ENCODE data around the gene PTPRT.
"Not testable (repeated sequence)": the region's sequence is repeated elsewhere in the genome, so short reads cannot be mapped to it uniquely, and the experiment has no call there.

Gene PTPRT

DNA sequence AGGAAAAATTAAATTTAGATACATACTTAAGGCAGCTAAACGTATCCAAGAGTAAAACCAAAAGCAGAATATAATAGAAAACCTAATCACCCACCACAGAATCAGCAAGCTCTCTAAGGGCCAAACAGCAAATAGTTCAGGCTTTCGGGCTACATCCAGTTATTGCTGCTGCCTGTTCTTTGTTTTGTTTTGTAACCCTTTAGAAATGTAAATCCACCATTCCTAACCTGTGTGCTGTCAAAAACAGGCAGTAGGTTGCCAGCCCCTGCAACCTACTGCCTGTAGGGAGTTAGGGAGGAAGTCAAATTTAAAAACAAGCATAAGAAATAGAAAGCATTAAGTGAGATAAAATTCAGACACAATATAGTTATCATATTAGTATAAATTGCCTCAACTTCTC, 225.9 kb downstream of the PTPRT start:
- no peak for FAIRE-seq

DNA sequence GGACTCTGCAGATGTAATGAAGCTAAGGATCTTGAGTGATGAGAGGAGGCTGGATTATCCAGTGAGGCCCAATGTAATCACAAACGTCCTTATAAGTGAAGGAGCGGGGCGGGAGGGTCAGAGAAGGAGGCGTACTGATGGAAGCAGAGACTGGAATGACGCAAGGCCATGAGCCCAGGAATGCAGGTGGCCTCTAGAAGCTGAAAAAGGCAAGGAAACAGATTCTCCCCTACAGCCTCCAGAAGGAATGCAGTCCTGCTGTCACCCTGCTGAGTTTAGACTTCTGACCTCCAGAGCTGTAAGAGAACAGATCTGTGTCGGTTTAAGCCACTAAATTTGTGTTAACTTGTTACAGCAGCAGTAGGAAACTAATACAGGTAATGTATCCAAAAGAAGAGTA, 227.9 kb downstream of the PTPRT start:
- no peak for FAIRE-seq

DNA sequence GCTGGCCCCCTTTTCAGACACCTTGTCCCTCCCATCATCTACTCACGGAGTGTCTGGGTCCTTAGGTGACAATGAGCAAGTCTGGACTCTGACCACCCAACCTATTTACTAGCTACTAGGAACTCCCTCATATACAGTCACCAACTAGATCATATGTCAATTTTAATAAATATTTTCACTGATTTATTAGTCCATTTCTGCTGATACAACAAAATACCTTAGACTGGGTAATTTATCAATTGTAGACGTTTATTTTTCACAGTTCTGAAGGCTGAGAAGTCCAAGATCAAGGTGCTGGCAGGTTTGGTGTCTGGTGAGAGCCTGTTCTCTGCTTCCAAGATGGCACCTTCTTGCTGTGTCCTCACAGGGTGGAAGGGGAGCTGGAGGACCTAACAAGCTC, 229.7 kb downstream of the PTPRT start:
- no peak for FAIRE-seq

DNA sequence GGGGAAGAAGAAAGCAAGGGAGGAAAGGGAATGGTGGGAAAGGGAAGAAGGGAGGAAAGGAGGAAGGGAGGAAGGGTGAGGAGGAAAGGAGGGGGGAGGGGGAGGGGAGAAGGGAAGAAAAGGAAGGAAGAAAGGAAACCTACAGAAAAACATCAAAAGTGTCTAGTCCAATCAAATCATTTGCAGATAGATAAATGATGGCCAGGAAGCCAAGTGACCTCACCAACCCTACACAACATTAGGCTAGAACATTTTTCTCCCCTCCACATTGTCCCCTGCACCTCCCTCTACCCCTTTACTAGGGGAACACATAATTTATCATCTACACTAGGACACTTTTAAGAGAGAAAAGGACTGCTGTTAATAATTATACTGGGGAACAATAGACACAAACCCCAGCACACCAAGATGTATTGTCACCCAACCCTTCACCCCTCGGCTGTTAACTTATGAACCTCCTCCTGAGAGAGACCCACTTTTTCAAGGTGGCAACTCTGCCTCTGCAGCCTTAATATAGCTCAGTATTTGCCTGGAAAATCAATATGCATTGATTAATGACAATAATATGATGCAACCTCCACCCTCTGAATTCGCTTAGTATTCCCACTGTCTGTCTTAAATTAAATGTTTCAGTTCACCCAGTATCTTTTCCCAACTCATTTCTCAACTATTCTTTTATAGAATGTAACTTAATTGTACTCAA, 231.2 kb downstream of the PTPRT start:
- FAIRE-seq: no peak

- no peak for FAIRE-seq
These were observed 232.0 kb downstream of the PTPRT start for GRCh38 chr20:42957704-42958095.

DNA sequence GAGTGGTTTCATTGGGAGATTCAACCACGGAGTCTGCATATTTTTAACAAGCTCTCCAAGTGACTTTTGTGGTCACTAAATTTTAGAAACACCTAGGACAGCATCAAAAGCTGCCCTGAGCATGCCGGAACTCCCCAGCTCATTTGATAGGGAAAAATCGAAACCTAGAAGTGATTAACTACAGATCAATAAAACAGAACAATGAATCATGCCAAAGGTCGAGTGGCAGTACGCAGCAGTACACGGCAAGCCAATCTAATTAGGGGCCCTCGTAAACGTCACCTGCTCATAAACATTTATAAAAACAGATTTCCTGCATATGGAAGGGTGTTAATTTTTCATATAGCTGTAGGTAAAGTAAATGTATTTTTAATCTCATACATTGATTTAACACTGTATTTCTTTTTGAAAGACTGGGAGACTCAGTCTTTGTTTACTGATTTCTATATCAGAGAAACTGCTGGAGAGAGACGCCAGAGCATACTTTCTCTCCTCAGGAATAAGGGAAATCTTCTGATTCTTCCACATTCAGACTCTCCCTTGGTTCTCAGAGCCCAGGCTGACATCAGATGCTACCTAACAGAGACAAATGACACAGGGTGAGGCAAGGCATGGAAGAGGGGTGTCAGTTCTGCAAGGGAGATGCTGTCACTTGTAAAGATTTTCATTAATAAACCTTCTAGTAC, 232.5 kb downstream of the PTPRT start:
- FAIRE-seq: no peak

- FAIRE-seq: no peak
These were observed 234.0 kb downstream of the PTPRT start for GRCh38 chr20:42955713-42956112.

GRCh38 chr20:42954951-42955350, 234.8 kb downstream of the PTPRT start:
- FAIRE-seq: no peak

DNA sequence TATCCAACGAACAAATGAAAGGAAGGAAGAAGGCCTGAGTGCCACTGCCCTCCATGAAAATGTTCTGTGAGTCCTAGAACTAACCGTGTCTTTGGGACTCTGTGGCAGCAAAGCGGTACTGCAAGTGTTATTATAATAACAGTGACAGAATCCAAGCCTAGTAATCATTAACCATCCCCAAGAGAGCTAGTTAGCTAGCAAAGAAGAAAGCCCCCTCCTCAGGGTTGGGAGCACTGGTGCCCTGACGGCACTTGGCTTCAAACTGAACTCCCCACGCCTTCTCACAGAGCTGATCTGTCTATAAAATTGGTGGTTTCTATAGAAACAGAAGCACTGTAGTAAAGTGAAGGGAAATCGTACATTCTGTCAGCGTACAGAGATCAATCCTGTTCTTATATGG, 239.8 kb downstream of the PTPRT start:
- no peak for FAIRE-seq

- no peak for FAIRE-seq
These were observed 244.3 kb downstream of the PTPRT start for GRCh38 chr20:42945234-42945994.

- no peak for FAIRE-seq
These were observed 248.1 kb downstream of the PTPRT start for GRCh38 chr20:42941629-42942028.

- FAIRE-seq: no peak
These were observed 251.1 kb downstream of the PTPRT start for GRCh38 chr20:42938441-42939205.

DNA sequence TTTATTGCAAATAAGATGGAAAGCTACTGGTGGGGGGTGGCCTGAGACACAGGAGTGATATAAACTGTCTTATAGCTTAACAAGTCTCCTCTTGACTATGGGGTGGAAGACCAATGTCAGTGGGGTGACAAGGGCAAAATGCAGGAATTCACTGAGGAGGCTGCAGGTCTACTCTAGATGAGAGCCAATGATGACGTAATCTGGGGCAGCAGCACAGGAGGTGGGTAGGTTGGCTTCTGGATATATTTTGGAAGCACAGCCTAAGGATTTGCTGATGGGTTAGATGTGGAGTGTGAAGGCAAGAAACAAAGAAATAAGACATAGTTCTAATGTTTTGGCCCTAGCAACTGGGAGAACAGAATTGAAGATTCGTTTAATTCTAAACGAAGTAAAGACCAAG, 253.2 kb downstream of the PTPRT start:
- FAIRE-seq: no peak

DNA sequence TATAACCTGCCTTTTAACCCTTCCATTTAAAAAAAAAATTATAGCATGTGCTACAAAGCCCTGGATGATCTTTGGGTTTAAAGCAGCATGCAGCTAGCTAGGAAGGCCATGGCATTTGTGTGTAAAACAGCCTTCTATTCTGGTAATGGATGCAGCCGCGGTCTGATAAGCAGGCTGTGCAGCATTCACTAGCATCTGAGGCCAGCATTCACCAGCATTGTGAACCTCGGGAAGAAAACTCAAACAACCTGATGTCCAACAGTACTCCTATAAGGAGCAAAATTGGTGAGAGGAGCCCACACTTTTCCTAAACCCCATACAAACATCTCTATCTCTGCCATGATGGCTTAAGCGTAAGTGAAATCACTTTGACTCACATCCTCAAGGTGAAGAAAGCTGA, 265.5 kb downstream of the PTPRT start:
- FAIRE-seq: no peak

DNA sequence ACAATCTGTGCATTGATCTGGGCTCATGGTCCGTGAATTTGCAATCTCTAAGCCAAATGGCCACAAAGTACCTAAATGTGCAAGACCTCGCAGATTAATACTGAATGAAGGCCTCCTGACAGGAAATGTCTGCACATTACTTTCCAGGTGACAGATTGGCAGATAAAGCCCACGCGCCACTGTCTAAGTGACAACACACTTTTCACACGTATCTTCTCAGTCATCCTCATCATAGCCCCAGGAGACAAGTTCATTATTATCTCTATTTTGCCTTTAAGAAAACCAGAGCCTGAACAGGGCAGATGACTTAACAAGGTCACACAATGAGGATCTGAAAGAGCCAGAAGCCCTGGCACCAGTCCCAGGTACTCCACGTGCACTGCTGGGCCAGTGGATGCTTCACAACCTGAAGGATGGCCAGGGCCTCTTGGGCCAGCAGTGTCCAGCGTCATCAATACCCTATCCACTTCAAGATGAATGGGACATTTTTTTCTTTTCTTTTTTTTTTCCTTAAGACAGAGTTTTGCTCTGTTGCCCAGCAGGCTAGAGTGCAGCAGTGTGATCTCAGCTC, 266.3 kb downstream of the PTPRT start:
- FAIRE-seq: no peak

DNA sequence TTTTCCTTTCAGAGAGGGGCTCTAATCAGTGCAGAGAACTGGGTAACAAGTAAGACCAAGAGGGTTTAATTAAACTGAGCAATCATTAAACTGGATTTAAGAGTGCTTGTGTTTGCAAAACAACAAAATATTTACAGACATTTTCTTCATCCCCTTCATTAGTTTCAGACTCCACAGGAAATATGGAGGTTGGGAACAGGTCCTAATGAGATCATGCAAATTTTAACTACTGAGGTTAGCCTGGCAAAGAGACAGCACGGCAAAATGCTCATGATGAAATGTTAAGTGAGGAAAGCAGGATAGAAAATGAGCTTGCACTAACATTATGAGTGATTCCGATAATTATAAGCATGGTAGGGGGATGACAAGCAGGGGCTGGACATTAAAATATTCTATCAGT, 268.9 kb downstream of the PTPRT start:
- FAIRE-seq: no peak

DNA sequence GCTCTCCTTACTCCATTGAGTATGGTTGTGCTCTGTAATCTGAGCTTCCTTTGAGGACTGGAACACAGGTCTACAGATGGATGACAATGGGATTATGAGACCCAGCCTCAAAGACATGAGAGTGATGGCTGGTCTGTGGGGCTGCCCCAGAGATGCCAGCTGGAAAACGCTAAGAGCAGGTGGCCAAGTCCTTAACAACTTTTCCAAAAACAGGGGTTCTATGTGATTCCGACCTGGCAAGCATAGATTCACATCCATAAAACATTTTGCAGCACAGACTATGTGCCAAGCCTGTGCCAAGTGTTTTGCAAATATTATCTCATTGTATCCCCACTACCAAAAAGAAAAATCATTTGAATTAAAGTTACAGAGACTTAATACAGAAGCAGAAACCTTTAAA, 270.4 kb downstream of the PTPRT start:
- FAIRE-seq: no peak

- no peak for FAIRE-seq
These were observed 274.6 kb downstream of the PTPRT start for GRCh38 chr20:42915081-42915480.

DNA sequence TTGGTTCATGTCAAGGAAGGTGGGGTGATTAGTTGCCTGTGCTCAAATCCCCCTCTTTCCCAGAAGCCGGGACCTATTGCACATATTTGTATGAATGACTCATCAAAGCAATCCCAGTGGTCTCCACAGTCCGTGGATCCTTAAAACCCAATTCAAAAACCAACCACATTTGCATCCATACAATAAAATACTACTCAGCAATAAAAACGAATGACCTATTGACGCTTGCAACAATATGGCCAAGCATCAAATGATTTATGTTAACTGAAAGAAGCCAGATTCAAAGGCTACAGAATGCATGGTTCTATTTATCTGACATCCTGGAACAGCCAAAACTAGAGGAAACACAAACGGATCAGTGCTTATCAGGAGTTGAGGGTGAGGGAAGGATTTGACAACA, 275.4 kb downstream of the PTPRT start:
- FAIRE-seq: no peak

- FAIRE-seq: not testable (repeated sequence)
These were observed 278.9 kb downstream of the PTPRT start for GRCh38 chr20:42910808-42911207.

GRCh38 chr20:42907730-42908129, 282.0 kb downstream of the PTPRT start:
- FAIRE-seq: no peak

GRCh38 chr20:42906120-42906519, 283.6 kb downstream of the PTPRT start:
- no peak for FAIRE-seq

GRCh38 chr20:42902509-42902908, 287.2 kb downstream of the PTPRT start:
- FAIRE-seq: no peak

All from colon (tissue), 2 donors.